HG03442 (cell line): ENCODE data around the gene ITGA6.

ENCODE experiments used
- ATAC-seq: cut with Tn5 transposase; IDR thresholded peaks from one replicate; pipeline ENCODE4 v1.9.1; 2021; ENCODE audit warnings: mild to moderate bottlenecking, moderate library complexity; ENCODE audit not compliant: unreplicated experiment

The ITGA6 gene

DNA sequence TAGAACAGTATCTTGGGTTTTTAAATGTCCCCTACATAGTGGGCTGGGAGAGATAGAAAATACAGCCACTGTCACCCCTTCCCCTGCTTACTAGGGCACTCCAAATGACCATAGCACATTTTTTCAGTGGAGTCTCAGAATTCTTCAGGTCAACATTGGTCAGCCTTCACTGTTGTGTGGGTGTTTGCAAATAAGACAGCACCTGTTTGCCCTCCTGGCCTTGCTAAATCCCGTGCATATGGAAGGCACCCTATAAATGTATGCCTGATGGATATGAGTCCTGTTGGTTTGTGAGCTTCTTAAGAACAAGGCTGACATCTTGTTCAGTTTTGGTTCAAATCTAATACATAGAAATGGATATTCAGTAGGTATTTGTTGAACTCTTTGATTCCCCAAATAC is 12.5 kb downstream of the ITGA6 start:
- no peak for ATAC-seq

- ATAC-seq = no peak
Measured at GRCh38 chr2:172440795-172441194, 13.4 kb downstream of the ITGA6 start.

GRCh38 chr2:172442072-172442895 is 14.9 kb downstream of the ITGA6 start:
- no peak for ATAC-seq

DNA sequence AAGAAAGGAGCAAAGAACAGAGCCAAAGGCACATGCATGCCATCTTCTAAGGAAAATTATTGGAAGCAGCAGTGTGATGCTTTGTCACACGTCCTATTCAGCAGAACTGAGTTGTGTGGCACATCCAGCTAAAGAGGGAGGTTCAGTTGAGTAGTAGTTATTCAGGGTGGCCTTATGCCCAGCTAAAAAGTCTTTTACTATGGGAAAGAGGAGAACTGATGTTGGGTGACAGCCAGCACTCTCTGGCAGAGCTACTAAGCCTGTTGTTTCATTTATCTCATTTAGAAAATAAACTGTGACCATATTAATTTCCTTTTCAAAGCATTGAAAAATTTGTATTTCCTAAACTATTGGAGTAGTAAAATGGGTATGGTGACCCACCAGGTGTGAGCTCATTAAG is 18.5 kb downstream of the ITGA6 start:
- ATAC-seq = no peak

- no peak for ATAC-seq
Measured at GRCh38 chr2:172446474-172447063, 19.2 kb downstream of the ITGA6 start.

DNA sequence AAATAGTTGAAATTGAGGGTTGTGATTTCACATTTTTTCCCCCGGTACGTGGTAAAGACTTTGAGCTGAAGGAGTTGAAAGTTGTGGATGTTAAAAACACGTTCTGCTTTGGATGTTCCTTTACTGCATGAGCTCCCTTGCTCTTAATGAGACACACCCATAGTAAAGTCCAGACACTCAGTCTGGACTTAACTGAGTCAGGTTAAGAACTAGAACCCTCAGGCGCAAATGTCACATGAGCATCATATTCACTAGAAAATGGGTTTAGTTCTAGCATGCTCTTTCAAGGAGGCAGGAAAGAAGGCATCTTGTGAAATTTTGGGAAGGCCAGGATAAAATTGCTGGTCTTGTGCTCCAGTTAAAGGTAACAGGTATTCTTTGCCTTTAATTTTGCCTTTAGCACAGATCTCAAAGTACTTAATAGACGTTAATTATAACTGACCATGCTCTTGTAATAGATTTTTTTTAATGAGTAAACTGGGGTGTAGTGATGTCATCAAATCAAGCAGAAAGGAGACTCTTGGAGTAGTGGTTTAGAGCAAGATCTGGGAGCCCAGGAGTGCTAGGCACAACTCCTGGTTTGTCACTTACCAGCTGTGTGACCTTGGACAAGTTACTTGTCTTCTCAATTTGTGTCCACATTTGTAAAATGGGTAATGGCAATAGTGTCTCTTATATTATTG is 20.6 kb downstream of the ITGA6 start:
- no peak for ATAC-seq

DNA sequence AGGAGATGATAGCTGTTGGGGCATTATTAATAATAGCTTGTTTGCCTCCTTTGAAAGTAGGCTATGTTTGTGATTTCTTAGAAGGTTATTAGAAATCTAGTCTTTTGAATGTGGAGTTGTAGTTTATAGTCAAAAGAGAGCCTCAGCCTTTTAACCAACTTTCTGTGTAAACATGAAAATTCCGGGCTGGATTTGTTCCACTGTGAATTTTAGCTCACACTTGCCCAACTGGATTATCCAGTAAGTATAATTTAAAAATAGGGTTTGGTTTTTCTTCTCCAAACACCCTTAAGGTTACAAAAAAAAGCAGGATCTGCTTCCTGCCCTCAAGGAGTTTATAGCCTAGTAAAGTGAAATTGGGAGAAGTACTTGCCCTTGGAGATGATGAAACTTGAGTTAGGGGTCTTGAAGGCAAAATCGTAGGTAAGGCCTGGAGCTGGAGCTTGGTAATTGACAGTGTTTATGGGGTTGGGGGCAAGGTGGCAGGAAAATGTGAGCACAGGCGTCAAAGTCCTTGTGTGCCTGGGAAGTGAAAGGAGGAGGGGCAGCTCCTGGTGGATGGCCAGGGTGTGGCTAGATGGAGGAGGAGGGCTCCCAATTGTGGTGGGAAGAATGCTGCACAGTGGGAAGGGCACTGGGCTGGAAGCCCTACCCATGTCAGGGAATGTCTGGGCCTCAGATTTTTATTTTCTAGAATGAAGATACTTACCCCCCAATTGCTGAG is 21.3 kb downstream of the ITGA6 start:
- no peak for ATAC-seq

- ATAC-seq = no peak
Measured at GRCh38 chr2:172449911-172450550, 22.6 kb downstream of the ITGA6 start.

GRCh38 chr2:172451923-172452322 is 24.5 kb downstream of the ITGA6 start:
- ATAC-seq = no peak

DNA sequence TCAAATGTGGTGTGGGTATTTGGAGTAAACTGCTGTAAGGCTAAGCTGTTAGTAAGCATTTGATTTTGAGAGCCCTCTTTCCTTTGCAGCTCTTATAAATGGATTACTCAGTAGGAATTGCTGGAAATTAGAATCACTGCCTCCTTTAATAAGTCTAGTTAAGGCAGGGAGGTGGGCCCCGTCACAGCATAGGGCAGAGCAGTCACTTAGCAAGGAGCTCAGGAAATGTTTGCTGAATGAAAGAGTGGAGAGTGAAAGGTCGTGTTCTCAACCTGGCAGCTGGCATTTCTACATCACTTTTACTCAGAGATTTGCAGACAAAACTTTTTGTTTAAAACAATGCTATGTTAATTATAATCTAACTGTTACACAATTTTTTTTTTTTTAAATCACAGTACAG is 25.5 kb downstream of the ITGA6 start:
- no peak for ATAC-seq

GRCh38 chr2:172454404-172455120 is 27.2 kb downstream of the ITGA6 start:
- ATAC-seq = no peak

- ATAC-seq = no peak
Measured at GRCh38 chr2:172455121-172455515, 27.7 kb downstream of the ITGA6 start.

- no peak for ATAC-seq
Measured at GRCh38 chr2:172456002-172456401, 28.6 kb downstream of the ITGA6 start.

DNA sequence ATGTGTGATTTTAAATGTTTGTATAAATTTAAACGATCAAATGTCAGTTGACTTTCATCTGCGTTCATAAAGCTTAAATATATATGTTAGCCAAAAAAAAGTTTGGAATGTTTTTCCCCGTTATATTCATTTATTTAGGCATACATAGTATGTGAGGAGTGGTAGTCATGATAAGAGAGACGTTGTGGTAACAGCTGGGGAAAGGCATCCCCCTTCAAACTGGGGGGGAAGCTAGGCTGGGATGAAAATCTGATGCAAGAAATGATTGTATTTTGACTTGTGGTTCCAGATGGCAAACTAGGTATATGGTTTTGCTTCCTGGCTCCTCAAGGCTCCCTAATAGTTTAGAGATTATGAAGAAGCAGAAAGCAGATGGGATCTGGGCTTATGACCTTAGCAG is 30.1 kb downstream of the ITGA6 start:
- no peak for ATAC-seq

GRCh38 chr2:172458561-172459124 is 31.3 kb downstream of the ITGA6 start:
- ATAC-seq = no peak

- no peak for ATAC-seq
Measured at GRCh38 chr2:172460780-172461201, 33.4 kb downstream of the ITGA6 start.

- ATAC-seq = no peak
Measured at GRCh38 chr2:172461591-172462372, 34.4 kb downstream of the ITGA6 start.

GRCh38 chr2:172462373-172462848 is 35.0 kb downstream of the ITGA6 start:
- no peak for ATAC-seq

GRCh38 chr2:172462849-172463381 is 35.5 kb downstream of the ITGA6 start:
- peak; percentile 46 for ATAC-seq
